Activated CD4-positive, CD25-positive, alpha-beta regulatory T cell treated with anti-CD3 and anti-CD28 coated beads, Interleukin-2, amount 50 U/mL, for 16 hours (primary cell): ENCODE measurements around the gene TXNL4A.
A peak's percentile ranks its signal among the peaks of the same experiment; 100 is the strongest.
"Not testable (repeated sequence)": the region's sequence is repeated elsewhere in the genome, so short reads cannot be mapped to it uniquely, and the experiment has no call there.

Experiments
- DNase-seq: peaks from one replicate; pipeline ENCODE4 v3.0.0-alpha.2; 2020; ENCODE audit warnings: low read depth, low spot score

Gene TXNL4A

GRCh38 chr18:79988451-79989194, at the start of gene TXNL4A:
Gene TXNL4A, minus strand, starts transcription at chr18:79988563. Its CDS starts 171 bp downstream, at chr18:79988392.
- DNase-seq = peak; percentile 66

- no peak for DNase-seq
Observed at GRCh38 chr18:80037300-80037699, 48.9 kb upstream of the TXNL4A start.

- no peak for DNase-seq
Observed at GRCh38 chr18:80035997-80036396, 47.6 kb upstream of the TXNL4A start.

- no peak for DNase-seq
Observed at GRCh38 chr18:80034852-80035406, 46.6 kb upstream of the TXNL4A start.

- peak; percentile 99 for DNase-seq
Observed at GRCh38 chr18:80034068-80034851, 45.9 kb upstream of the TXNL4A start, which contains the start of gene RBFA. Gene RBFA, plus strand, starts transcription at chr18:80034434. Its CDS starts 62 bp downstream, at chr18:80034496.

GRCh38 chr18:80033181-80034067, 45.1 kb upstream of the TXNL4A start:
- peak; percentile 41 for DNase-seq

- no peak for DNase-seq
Observed at GRCh38 chr18:80029690-80030089, 41.3 kb upstream of the TXNL4A start.

GRCh38 chr18:80027719-80028118, 39.4 kb upstream of the TXNL4A start:
- not testable (repeated sequence) for DNase-seq

GRCh38 chr18:80026363-80026762, 38.0 kb upstream of the TXNL4A start:
- no peak for DNase-seq

GRCh38 chr18:80023173-80023572, 34.8 kb upstream of the TXNL4A start:
- no peak for DNase-seq

GRCh38 chr18:80022613-80023012, 34.2 kb upstream of the TXNL4A start:
- no peak for DNase-seq

GRCh38 chr18:80012714-80013113, 24.4 kb upstream of the TXNL4A start:
- DNase-seq = no peak

GRCh38 chr18:80011496-80012137, 23.3 kb upstream of the TXNL4A start:
- not testable (repeated sequence) for DNase-seq

- DNase-seq = no peak
Observed at GRCh38 chr18:80010551-80010906, 22.2 kb upstream of the TXNL4A start.

GRCh38 chr18:80009661-80010550, 21.5 kb upstream of the TXNL4A start:
- DNase-seq = no peak

GRCh38 chr18:80006724-80007123, 18.4 kb upstream of the TXNL4A start:
- DNase-seq = no peak

GRCh38 chr18:80004600-80005342, 16.4 kb upstream of the TXNL4A start:
- no peak for DNase-seq

- no peak for DNase-seq
Observed at GRCh38 chr18:80002468-80002867, 14.1 kb upstream of the TXNL4A start.

GRCh38 chr18:80000877-80001276, 12.5 kb upstream of the TXNL4A start:
- DNase-seq = no peak
